GM13976 (cell line): Measurements from ENCODE around the gene CBX6.

Source experiments
- DNase-seq: peaks from one replicate; pipeline ENCODE4 v3.0.0; 2012; ENCODE audit warnings: low spot score
- CTCF ChIP-seq: IDR thresholded peaks from 2 replicates; pipeline ENCODE4 v1.5.1; 2012; ENCODE audit warnings: borderline replicate concordance, mild to moderate bottlenecking; ENCODE audit not compliant: insufficient read depth; ENCODE audit errors: extremely low read depth, missing control alignments, control extremely low read depth
- in situ Hi-C: fragments of 300-500 bp; cut with MboI; formaldehyde crosslinking; loops from one replicate; pipeline ENCODE4 v1.12.0; 2022; ENCODE audit warnings: low sequenced_read_pairs, mixed read lengths, inconsistent platforms; ENCODE audit not compliant: unreplicated experiment

The CBX6 gene

GRCh38 chr22:38873469-38874411 lies 1.7 kb upstream of the CBX6 start:
- TF ChIP-seq CTCF, result no peak
- in situ Hi-C loops, result loop anchor here (10.0 kb wide), 2 partner anchors 121 to 251 kb away; no protein-coding TSS in a partner anchor
- peak; percentile 65 for DNase-seq

- DNase-seq, result no peak
- no peak for TF ChIP-seq CTCF
- in situ Hi-C loops, result loop anchor here (10.0 kb wide), 2 partner anchors 122 to 252 kb away; no protein-coding TSS in a partner anchor
These were observed 824 bp upstream of the CBX6 start for GRCh38 chr22:38872831-38873248.

GRCh38 chr22:38871360-38872171 lies 450 bp downstream of the CBX6 start:
- in situ Hi-C loops, result loop anchor here (10.0 kb wide), 2 partner anchors 123 to 253 kb away; no protein-coding TSS in a partner anchor
- DNase-seq, result peak; percentile 51
- TF ChIP-seq CTCF, result no peak

GRCh38 chr22:38870791-38871359 lies 1.1 kb downstream of the CBX6 start:
- in situ Hi-C loops, result loop anchor here (10.0 kb wide), 2 partner anchors 124 to 254 kb away; no protein-coding TSS in a partner anchor
- DNase-seq, result no peak

GRCh38 chr22:38870312-38870741 lies 1.7 kb downstream of the CBX6 start:
- in situ Hi-C loops, result loop anchor here (10.0 kb wide), 2 partner anchors 124 to 254 kb away; no protein-coding TSS in a partner anchor
- DNase-seq, result peak; percentile 82
- peak; percentile 87 for TF ChIP-seq CTCF

More at GRCh38 chr22:38870791-38871359, 1.1 kb downstream of the CBX6 start:
- TF ChIP-seq CTCF, result no peak

GRCh38 chr22:38869663-38870062 lies 2.4 kb downstream of the CBX6 start:
- no peak for DNase-seq
- in situ Hi-C loops, result loop anchor here (10.0 kb wide), 2 partner anchors 125 to 255 kb away; no protein-coding TSS in a partner anchor
- no peak for TF ChIP-seq CTCF
